OCI-LY7 (cell line): Measurements from ENCODE around the gene RPS6KL1.

Source experiments
- EZH2phosphoT487 ChIP-seq: fragments of 200-600 bp; sonication (generic); IDR thresholded peaks from 2 replicates; pipeline ENCODE4 v1.6.1; 2018; ENCODE audit warnings: low read depth, borderline replicate concordance, mild to moderate bottlenecking, mixed run types, antibody characterized with exemption, low read length, moderate library complexity, mixed read lengths
- TF ChIP-seq, protein P1 (sequence below): fragments of 200-600 bp; sonication (generic); conservative IDR thresholded peaks from 2 replicates; pipeline ENCODE4 v1.5.1; 2014; ENCODE audit warnings: mild to moderate bottlenecking, antibody characterized with exemption, low read length, moderate library complexity, mixed read lengths

DNA sequence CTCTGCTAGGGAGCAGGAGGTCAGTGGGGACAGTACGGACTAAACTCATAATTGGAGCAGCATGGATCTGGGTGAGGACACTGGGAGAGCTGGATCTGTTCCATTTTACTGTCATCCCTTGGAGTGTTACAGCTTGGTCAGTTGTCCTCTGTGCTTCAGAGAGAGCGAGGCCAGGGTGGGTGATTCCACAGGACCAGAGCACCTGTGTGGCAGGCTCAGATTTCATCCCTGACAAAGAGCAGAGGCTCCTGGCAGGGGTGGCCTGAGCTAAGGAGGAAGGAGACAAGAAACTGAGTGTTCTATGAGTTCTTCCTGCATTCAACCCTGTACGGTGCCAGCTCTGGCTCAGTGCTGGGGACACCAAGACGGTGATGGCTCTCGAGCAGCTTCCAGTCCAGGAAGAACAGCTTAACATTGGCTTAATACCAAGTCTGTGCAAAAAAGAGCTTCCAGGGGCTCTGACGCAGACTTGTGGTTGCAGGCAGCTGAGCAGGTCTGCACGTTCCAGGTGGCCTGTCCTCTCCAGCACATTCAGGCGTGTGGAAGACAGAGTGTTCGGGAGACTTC, 40.7 kb upstream of the RPS6KL1 start:
- TF ChIP-seq, protein P1, sequence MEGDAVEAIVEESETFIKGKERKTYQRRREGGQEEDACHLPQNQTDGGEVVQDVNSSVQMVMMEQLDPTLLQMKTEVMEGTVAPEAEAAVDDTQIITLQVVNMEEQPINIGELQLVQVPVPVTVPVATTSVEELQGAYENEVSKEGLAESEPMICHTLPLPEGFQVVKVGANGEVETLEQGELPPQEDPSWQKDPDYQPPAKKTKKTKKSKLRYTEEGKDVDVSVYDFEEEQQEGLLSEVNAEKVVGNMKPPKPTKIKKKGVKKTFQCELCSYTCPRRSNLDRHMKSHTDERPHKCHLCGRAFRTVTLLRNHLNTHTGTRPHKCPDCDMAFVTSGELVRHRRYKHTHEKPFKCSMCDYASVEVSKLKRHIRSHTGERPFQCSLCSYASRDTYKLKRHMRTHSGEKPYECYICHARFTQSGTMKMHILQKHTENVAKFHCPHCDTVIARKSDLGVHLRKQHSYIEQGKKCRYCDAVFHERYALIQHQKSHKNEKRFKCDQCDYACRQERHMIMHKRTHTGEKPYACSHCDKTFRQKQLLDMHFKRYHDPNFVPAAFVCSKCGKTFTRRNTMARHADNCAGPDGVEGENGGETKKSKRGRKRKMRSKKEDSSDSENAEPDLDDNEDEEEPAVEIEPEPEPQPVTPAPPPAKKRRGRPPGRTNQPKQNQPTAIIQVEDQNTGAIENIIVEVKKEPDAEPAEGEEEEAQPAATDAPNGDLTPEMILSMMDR, result no peak
- TF ChIP-seq EZH2phosphoT487, result no peak
